K562 (cell line): Measurements from ENCODE around the gene DYNLT5. TPM values are rescaled to one million over a fixed set of nuclear protein-coding genes. Genes with fewer than 3 reads are reported as not detected.

Experiments
- BDP1 ChIP-seq: IDR thresholded peaks from 3 replicates; pipeline ENCODE4 v1.6.1; 2011; ENCODE audit not compliant: insufficient read length, insufficient read depth
- EP400 ChIP-seq: fragments of 450-650 bp; IDR thresholded peaks from 2 replicates; pipeline ENCODE4 v1.6.1; 2017; ENCODE audit warnings: antibody characterized with exemption, mild to moderate bottlenecking, moderate library complexity
- HCFC1 ChIP-seq: IDR thresholded peaks from 2 replicates; pipeline ENCODE4 v1.6.1; 2012; ENCODE audit warnings: low read depth, low read length, improper control_type of control experiment
- RHOXF2B ChIP-seq: fragments of 250-450 bp; sonication (Bioruptor Pico); conservative IDR thresholded peaks from 2 replicates; pipeline ENCODE4 v1.5.1; 2021
- TCFL5 ChIP-seq: fragments of 250-450 bp; sonication (Bioruptor Pico); conservative IDR thresholded peaks from 2 replicates; pipeline ENCODE4 v1.6.1; 2021; ENCODE audit warnings: mild to moderate bottlenecking, moderate library complexity, matching md5 sums
- TEAD1 ChIP-seq, 2 experiments: fragments of 450-650 bp in 1 of 2; sonication (generic) in 1 of 2; formaldehyde crosslinking; IDR thresholded peaks; 2 replicates each; pipeline versions ENCODE4 v1.4.0 to v1.8.0; 2020 to 2022; ENCODE audit warnings: mild to moderate bottlenecking in 2 of 2, missing genetic modification reagents in 1 of 2
- ZBTB12 ChIP-seq: fragments of 250-450 bp; sonication (Bioruptor Pico); IDR thresholded peaks from 2 replicates; pipeline ENCODE4 v1.4.0; 2020
- ZNF3 ChIP-seq: fragments of 250-450 bp; sonication (Bioruptor Pico); IDR thresholded peaks from 2 replicates; pipeline ENCODE4 v1.5.0; 2021; ENCODE audit warnings: mild to moderate bottlenecking, moderate library complexity
- ZNF407 ChIP-seq: fragments of 450-650 bp; IDR thresholded peaks from 2 replicates; pipeline ENCODE4 v1.6.1; 2016; ENCODE audit warnings: low read depth
- ZNF551 ChIP-seq: fragments of 250-450 bp; sonication (Bioruptor Pico); IDR thresholded peaks from 2 replicates; pipeline ENCODE4 v1.5.0; 2021; ENCODE audit warnings: mild to moderate bottlenecking, moderate library complexity
- ZNF644 ChIP-seq: fragments of 200-800 bp; sonication (Bioruptor generic); IDR thresholded peaks from 2 replicates; pipeline ENCODE4 v1.6.1; 2016; ENCODE audit warnings: low read depth, missing genetic modification characterization, missing compliant biosample characterization
- polyA plus RNA-seq, 8 experiments: library from polyadenylated mRNA; depleted of rRNA in 4 of 8; stranded (reverse) in 5 of 8; unstranded in 3 of 8; fragments of >200 nt; fragmentation: Nextera tagmentation in 2 of 8; fragmentation: Illumina TruSeq in 1 of 8; extraction: Ambion mirVana in 2 of 8; extraction: Trizol in 1 of 8; gene quantifications; 2 replicates each; pipeline versions ENCODE4 v1.2.1 to v1.2.3, GENCODE V29; 2011 to 2014; ENCODE audit warnings: inconsistent platforms in 1 of 8, missing spikeins in 1 of 8
- total RNA-seq, 7 experiments: library from RNA; depleted of rRNA in 6 of 7; stranded (reverse); fragments of >200 nt in 6 of 7; fragmentation: Illumina TruSeq in 2 of 7; extraction: Trizol in 2 of 7; gene quantifications; 2 replicates each; pipeline versions ENCODE4 v1.2.1 to v1.2.3, GENCODE V29; 2011 to 2021; ENCODE audit warnings: low replicate concordance in 1 of 7
- TF ChIP-seq, protein P1 (sequence below): fragments of 150-350 bp; conservative IDR thresholded peaks from 2 replicates; pipeline ENCODE4 v1.6.1; 2014; ENCODE audit warnings: low read length

Gene DYNLT5
- total and polyA plus RNA-seq, 9 of the 15 experiments (the other 6 are each of a cell fraction or from before 2014, with no cell fraction given): not detected

- TF ChIP-seq ZNF551 (no peak), ZNF644 (tag) (peak; percentile 90), EP400 (no peak; the same call in 1 of the 2 replicates), BDP1 (no peak), TCFL5 (CRISPR knock-in tag) (no peak), ZBTB12 (CRISPR knock-in tag) (no peak), RHOXF2B (no peak), TEAD1 (CRISPR knock-in tag; IDR thresholded peaks at IDR 0.05) (0 out of 4 replicates have a peak, but pooled peaks of 1 of the 2 experiments have one; percentile 25), HCFC1 (0 out of 2 replicates have a peak, but pooled peaks have one; percentile 21), ZNF3 (CRISPR knock-in tag) (no peak), ZNF407 (no peak)
- TF ChIP-seq, protein P1, sequence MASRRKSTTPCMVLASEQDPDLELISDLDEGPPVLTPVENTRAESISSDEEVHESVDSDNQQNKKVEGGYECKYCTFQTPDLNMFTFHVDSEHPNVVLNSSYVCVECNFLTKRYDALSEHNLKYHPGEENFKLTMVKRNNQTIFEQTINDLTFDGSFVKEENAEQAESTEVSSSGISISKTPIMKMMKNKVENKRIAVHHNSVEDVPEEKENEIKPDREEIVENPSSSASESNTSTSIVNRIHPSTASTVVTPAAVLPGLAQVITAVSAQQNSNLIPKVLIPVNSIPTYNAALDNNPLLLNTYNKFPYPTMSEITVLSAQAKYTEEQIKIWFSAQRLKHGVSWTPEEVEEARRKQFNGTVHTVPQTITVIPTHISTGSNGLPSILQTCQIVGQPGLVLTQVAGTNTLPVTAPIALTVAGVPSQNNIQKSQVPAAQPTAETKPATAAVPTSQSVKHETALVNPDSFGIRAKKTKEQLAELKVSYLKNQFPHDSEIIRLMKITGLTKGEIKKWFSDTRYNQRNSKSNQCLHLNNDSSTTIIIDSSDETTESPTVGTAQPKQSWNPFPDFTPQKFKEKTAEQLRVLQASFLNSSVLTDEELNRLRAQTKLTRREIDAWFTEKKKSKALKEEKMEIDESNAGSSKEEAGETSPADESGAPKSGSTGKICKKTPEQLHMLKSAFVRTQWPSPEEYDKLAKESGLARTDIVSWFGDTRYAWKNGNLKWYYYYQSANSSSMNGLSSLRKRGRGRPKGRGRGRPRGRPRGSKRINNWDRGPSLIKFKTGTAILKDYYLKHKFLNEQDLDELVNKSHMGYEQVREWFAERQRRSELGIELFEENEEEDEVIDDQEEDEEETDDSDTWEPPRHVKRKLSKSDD: no peak
Observed at GRCh38 chr1:66758241-66758755, 6.0 kb downstream of the DYNLT5 start (continued).
